ENCODE data around the gene TRAPPC10. TPM values are rescaled to one million over a fixed set of nuclear protein-coding genes. Genes with fewer than 3 reads are reported as not detected.

The TRAPPC10 gene
- total and polyA plus RNA-seq, 2 of the 8 experiments (the other 6 are each of a cell fraction or from before 2014, with no cell fraction given), result 18.5 to 29.8 TPM

DNA sequence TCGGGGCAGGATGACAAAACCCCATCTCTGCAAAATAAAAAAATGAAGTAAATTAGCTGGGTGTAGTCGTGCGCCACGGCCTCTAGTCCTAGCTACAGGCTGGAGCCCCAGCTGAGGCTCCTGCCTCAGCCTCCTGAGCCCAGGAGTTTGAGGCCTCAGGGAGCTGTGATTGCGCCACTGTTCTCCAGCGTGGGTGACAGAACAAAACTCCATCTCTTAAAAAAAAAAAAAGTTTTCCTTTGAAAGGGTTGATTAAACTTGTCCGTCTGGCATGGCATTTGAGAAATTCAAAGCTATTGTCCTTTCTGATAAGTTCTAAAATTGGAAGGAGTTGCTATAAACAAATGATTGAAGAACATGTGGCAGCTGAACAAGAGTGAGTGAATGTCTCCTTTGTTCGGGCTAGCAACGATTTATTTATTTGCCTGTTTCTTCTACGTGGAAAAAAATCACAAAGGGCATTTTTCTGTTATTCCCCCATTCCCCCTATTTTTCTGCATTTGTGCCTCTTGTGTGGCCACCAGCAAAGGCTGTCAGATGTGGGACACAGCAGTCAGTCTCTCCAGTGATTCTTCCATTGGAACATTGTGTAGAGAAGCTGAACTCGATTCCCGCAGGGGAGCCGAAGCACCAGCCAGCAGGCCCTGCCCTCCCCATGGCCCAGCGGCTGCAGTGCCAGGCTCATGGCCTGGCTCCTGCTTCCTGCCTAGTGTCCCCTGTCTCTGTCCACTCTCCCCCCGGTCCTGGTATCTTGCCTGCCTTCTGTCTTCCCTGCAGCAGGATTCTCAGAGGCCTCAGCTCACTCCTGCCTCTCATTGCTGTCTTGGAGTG is 73.6 kb downstream of the TRAPPC10 start:
- no peak overlapping the region for H2BK12ac ChIP-seq (ENCODE audit: low read depth, low read length)
- ChIA-PET POLR2A (ENCODE audit: partially characterized antibody) (interaction anchor here (0.5 to 0.9 kb wide), 3 partner anchors 22 to 176 kb away, joined by 3 to 4 read pairs (median 3); partner anchors contain the start of gene DNMT3L), CTCF (ENCODE audit: partially characterized antibody) (interaction anchor here (0.8 to 3.8 kb wide), 5 partner anchors 10 to 73 kb away, joined by 3 to 14 read pairs (median 3); no protein-coding TSS in a partner anchor)
- H3K23me2 ChIP-seq (ENCODE audit: low read depth, low read length), result no peaks in the 10 kb centered on the region
- no peak overlapping the region for H3K4me2 ChIP-seq (ENCODE audit: insufficient read depth in 1 of 2, low read depth in 2 of 2, low read length in 2 of 2)
- H3K9me3 ChIP-seq (ENCODE audit: insufficient read depth in 2 of 2, low read depth in 1 of 2, low read length in 1 of 2), result no peaks in the 10 kb centered on the region
- no peak overlapping the region for H2BK20ac ChIP-seq (ENCODE audit: low read length)
- peak in 1 of 2 experiments; percentile 26 for DNase-seq (ENCODE audit: low read depth in 1 of 2, low spot score in 2 of 2)
- no peak overlapping the region for H2AK5ac ChIP-seq (ENCODE audit: low read depth, low read length)
- no peak overlapping the region for H2AFZ ChIP-seq (ENCODE audit: low read length)
- no peak overlapping the region for H3K27ac ChIP-seq (ENCODE audit: low read depth, low read length)
- no peak for FAIRE-seq
- H3K23ac ChIP-seq (ENCODE audit: insufficient read length), result no peak overlapping the region
- H3K4me1 ChIP-seq (replicated peaks in 1 of 4; ENCODE audit: control insufficient read depth in 3 of 4, insufficient read depth in 4 of 4, low read length in 3 of 4), result no peaks in the 10 kb centered on the region
- no peak overlapping the region for H4K5ac ChIP-seq (ENCODE audit: insufficient read length, low read depth, low read length)
- H3K4ac ChIP-seq (replicated peaks; ENCODE audit: insufficient read length, low read depth, low read length), result no peak overlapping the region
- H4K91ac ChIP-seq (replicated peaks; ENCODE audit: insufficient read length, low read length), result no peak overlapping the region
- TF ChIP-seq CBX8 (IDR thresholded peaks at IDR 0.05; ENCODE audit: borderline replicate concordance, low read depth, low read length), result no peak
- no peak for TF ChIP-seq SRF (IDR thresholded peaks at IDR 0.05; ENCODE audit: low read depth, low read length)
- no peak for TF ChIP-seq BCL11A (IDR thresholded peaks at IDR 0.05; ENCODE audit: low read depth in 2 of 2, low read length in 2 of 2)
- TF ChIP-seq SAP30 (IDR thresholded peaks at IDR 0.05; ENCODE audit: insufficient read depth, insufficient replicate concordance, low read length), result no peak
- TF ChIP-seq POU5F1 (IDR thresholded peaks at IDR 0.05; ENCODE audit: low read depth, low read length), result no peak
- H3K18ac ChIP-seq (ENCODE audit: extremely low read depth, low read length), result no peak overlapping the region
- H3K27me3 ChIP-seq (replicated peaks in 1 of 4; ENCODE audit: control insufficient read depth in 3 of 4, extremely low read depth in 1 of 4, insufficient read depth in 3 of 4, low read length in 3 of 4), result no peaks in the 10 kb centered on the region
- H4K8ac ChIP-seq (ENCODE audit: extremely low read depth, insufficient read depth, low read length), result no peak overlapping the region
- H3K56ac ChIP-seq (replicated peaks; ENCODE audit: insufficient read length, low read depth, low read length), result no peak overlapping the region
- H2BK120ac ChIP-seq (replicated peaks; ENCODE audit: low read depth, low read length), result no peak overlapping the region
- H3K36me3 ChIP-seq (ENCODE audit: control insufficient read depth in 2 of 4, insufficient read depth in 4 of 4, low read length in 3 of 4), result peaks cover 13 to 63% (median 35%) of the 10 kb centered on the region in 4 experiments
- no peak overlapping the region for H3K14ac ChIP-seq (ENCODE audit: insufficient read length)
- H3K9ac ChIP-seq (replicated peaks in 1 of 4; ENCODE audit: extremely low read depth in 1 of 4, low read depth in 3 of 4, low read length in 3 of 4), result no peak overlapping the region; a peak in 1 of 7 replicates
- H2BK5ac ChIP-seq (ENCODE audit: low read depth, low read length), result no peak overlapping the region
- H3K4me3 ChIP-seq (ENCODE audit: extremely low read depth in 1 of 4, insufficient read depth in 2 of 4, low read depth in 3 of 4, low read length in 4 of 4), result no peak overlapping the region
- no peaks in the 10 kb centered on the region for H3K79me2 ChIP-seq (ENCODE audit: control insufficient read depth in 1 of 2, insufficient read depth in 2 of 2, low read length in 2 of 2)
- peaks cover 3 to 10% of the 10 kb centered on the region in 2 experiments for H4K20me1 ChIP-seq (replicated peaks in 1 of 2; ENCODE audit: control insufficient read depth in 1 of 2, insufficient read depth in 2 of 2, low read length in 2 of 2)
- WGBS, 2 experiments (ENCODE audit: extremely low coverage in 1 of 2, insufficient coverage in 1 of 2, insufficient read length in 1 of 2, insufficient replicate concordance in 2 of 2, low coverage in 1 of 2, low lambda C conversion rate in 2 of 2, missing lambda C conversion rate in 1 of 2), result 93% methylated on average over 15 of the region's 15 CpGs; no CpG with 5 or more reads in 1 of the 2 experiments
- no peak overlapping the region for H2BK15ac ChIP-seq (ENCODE audit: low read length)
- H3K79me1 ChIP-seq (ENCODE audit: low read depth, low read length), result peaks cover 6% of the 10 kb centered on the region
